GM20431 (cell line): ENCODE data around the gene BTBD19.

ENCODE experiments used
- in situ Hi-C: fragments of 300-500 bp; cut with MseI, MboI; formaldehyde crosslinking; loops from one replicate; pipeline ENCODE4 v1.15.0; 2020; ENCODE audit warnings: low sequenced_read_pairs; ENCODE audit not compliant: unreplicated experiment

The BTBD19 gene

GRCh38 chr1:44806704-44807363 lies 1.5 kb upstream of the BTBD19 start, which contains the start of gene DYNLT4:
Gene DYNLT4 (minus strand): TSS chr1:44807351. CDS start chr1:44806668, 683 bp downstream.
- in situ Hi-C loops: loop anchor here (25.0 kb wide), 1 partner anchor 505 kb away; no protein-coding TSS in a partner anchor

DNA sequence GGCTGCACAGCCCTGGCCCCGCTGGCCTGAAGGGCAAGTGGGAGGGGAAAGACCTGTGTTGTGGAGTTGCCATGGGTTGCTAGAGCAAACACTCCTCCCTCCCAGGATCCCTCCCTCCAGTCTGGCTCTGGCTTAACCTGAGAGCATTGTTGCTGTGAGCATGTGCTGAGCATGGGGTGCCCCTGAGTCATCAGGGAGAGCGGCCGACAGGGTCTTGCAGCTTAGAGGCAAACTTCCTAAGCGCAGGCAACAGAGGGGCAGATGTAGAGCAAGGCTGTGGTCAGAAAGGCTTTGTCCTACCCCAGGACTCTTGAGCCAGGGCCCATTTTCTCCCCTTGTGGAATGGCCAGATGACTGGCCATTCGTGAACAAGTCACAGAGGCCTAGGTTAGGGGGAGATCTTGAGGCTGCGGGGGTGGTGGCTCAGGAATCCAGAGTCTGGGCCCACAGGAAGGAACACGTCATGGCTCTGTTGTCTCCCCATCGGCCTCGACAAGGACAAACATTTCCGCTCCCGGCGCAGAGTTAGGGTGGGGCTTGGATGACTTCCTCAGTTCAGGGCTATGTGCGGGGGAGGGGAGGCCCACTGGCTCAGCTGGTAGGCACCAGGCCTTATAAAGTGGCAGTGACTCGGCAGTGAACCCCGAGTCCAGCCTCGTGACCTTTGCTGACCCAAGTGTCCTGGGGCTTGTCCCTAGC lies 810 bp upstream of the BTBD19 start:
- in situ Hi-C loops: loop anchor here (25.0 kb wide), 1 partner anchor 505 kb away; no protein-coding TSS in a partner anchor

DNA sequence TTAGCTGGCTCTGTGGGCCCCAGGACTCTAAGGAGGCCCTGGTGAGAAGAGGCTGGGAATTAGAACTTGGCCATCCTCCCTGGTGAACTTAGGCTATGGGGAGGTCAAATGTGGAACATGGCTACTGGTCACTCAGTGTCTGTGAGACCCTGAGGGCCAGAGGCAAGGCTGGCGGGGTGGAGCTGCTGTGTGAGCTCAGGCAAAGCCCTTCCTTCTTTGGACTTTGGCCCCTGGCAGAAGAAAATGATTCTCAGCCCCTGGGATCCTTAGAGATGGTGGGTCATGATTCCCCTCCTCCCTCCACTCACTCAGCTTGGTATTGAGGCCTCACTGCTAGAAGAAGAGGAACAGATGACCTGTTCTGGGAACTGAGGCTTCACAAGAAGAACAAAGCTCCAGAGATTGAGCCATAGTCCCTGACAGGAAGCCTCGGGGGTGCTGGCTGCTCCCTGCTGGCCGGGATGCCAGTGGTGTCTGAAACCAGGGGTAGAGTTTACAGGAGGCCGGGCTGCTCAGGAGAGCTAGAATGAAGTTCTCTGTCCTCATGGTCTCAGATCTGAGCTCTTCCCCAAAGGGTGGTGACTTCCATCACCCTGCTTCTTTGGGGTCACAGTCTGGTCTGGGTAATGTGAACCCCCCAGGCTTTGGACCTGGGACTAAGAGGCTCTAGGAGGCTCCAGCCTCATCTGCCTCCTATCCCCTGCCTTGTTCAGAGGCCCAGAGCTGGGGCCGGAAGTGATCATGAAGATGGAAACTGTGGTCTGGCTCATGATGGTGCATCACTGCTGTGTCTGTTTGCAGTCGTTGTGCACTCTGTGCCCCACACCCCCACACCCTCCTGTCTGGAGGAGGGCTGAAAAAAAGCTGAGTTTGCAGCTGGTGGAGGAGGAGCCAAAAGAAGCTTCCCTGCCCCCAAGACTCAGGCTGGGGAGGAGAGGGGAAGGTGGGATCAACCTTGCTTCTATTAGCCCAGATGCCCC lies 905 bp downstream of the BTBD19 start:
- in situ Hi-C loops: loop anchor here (25.0 kb wide), 1 partner anchor 503 kb away; no protein-coding TSS in a partner anchor

GRCh38 chr1:44810101-44810761 lies 1.9 kb downstream of the BTBD19 start:
- in situ Hi-C loops: loop anchor here (25.0 kb wide), 1 partner anchor 502 kb away; no protein-coding TSS in a partner anchor

GRCh38 chr1:44810762-44811105 lies 2.4 kb downstream of the BTBD19 start:
- in situ Hi-C loops: loop anchor here (25.0 kb wide), 1 partner anchor 502 kb away; no protein-coding TSS in a partner anchor

DNA sequence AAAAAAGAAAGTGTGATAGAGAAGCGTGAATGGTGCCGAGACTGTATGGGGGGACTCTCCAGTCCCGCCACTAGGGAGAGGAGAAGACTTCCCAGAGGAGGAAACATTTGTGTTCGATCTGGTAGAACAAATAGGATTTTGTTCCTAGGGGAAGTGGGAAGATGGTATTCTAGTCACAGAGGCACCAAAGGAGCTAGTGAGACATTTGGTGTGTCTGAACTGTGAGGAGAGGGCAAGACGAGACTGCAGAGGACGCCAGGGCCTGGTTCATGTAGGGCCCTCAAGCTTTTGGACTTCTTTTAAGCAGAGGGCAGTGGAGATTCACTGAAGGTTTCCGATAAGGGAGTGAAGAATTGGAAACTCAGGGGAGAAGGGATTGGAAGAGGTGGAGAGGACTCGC lies 2.9 kb downstream of the BTBD19 start:
- in situ Hi-C loops: loop anchor here (25.0 kb wide), 1 partner anchor 501 kb away; no protein-coding TSS in a partner anchor

GRCh38 chr1:44812822-44813543 lies 4.7 kb downstream of the BTBD19 start:
- in situ Hi-C loops: loop anchor here (25.0 kb wide), 1 partner anchor 499 kb away; no protein-coding TSS in a partner anchor

DNA sequence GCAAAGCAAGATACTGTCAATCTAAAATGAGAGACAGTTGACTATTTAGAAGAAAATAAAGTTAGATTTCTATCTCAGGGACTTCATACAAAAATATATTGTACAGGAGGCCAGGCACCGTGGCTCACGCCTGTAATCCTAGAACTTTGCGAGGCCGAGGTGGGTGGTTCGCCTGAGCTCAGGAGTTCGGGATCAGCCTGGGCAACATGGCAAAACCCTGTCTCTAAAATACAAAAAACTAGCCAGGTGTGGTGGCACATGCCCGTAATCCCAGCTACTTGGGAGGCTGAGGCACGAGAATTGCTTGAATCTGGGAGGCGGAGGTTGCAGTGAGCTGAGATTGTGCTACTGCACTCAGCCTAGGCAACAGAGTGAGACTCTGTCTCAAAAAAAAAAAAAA lies 7.6 kb downstream of the BTBD19 start:
- in situ Hi-C loops: loop anchor here (25.0 kb wide), 1 partner anchor 496 kb away; no protein-coding TSS in a partner anchor

- in situ Hi-C loops: loop anchor here (25.0 kb wide), 1 partner anchor 495 kb away; no protein-coding TSS in a partner anchor
These were observed 9.0 kb downstream of the BTBD19 start for GRCh38 chr1:44817307-44817706.

DNA sequence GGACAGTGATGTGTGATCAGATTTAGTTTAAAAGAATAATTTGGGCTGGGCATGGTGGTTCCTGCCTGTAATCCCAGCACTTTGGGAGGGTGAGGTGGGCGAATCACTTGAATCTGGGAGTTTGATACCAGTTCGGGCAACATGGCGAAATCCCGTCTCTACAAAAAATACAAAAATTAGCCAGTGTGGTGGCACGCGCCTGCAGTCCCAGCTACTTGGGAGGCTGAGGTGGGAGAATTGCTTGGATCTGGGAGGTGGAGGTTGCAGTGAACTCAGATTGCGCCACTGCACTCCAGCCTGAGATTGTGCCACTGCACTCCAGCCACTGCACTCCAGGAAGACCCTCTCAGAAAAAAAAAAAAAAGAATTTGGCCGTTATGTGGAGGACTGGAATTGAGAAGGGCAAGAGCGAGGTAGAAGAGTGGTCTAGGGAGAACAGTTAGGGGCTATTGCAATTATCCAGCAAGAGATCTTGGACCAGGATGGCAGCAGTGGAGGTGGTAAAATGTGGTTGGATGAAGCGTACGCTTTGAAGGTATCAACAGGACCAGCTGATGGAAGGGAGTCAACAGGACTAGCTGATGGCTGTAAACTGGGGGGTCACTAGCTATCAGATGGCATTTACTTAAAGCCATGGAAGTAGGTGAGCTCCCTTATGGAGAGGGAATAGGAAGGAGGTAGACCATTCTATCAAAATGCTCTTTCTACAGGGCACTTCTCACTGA lies 9.6 kb downstream of the BTBD19 start:
- in situ Hi-C loops: loop anchor here (25.0 kb wide), 1 partner anchor 494 kb away; no protein-coding TSS in a partner anchor

GRCh38 chr1:44819196-44819607 lies 10.9 kb downstream of the BTBD19 start:
- in situ Hi-C loops: loop anchor here (25.0 kb wide), 1 partner anchor 493 kb away; no protein-coding TSS in a partner anchor

- in situ Hi-C loops: loop anchor here (25.0 kb wide), 1 partner anchor 493 kb away; no protein-coding TSS in a partner anchor
These were observed 11.4 kb downstream of the BTBD19 start for GRCh38 chr1:44819608-44820327.

- in situ Hi-C loops: loop anchor here (25.0 kb wide), 1 partner anchor 492 kb away; no protein-coding TSS in a partner anchor
These were observed 12.3 kb downstream of the BTBD19 start for GRCh38 chr1:44820328-44821239.

GRCh38 chr1:44821240-44821715 lies 13.0 kb downstream of the BTBD19 start:
- in situ Hi-C loops: loop anchor here (25.0 kb wide), 1 partner anchor 491 kb away; no protein-coding TSS in a partner anchor

DNA sequence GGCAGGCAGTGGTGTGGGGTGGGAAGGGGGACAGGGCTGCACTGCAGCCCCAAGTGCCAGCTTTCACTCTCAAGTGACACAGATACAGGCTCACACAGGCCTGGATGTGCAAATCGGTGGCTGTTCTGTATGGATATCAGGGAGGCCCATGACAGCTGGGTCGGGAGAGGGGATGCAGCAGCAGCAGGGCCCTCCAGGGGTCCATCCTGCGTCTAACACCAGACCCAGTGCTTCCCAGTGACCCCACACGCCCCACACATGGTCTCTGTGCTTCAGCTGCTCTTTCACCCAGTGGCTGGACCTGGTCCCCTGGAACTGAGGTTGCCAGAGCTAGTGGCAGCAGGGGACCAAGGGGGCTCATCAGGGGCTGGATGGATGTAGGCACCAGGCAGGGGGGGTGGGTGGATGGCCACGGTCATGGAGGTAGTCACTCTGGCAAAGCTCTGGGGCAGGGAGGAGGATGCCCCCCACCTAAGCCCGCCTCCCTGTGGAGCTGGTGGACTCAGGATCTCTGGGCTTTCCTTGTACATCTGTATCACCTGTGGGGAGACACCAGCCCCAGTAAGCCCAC lies 13.9 kb downstream of the BTBD19 start:
- in situ Hi-C loops: loop anchor here (25.0 kb wide), 1 partner anchor 490 kb away; no protein-coding TSS in a partner anchor
